GM12864 (cell line): ENCODE results near the gene DHRS1.

Experiments used
- DNase-seq: peaks from one replicate; pipeline ENCODE4 v3.0.0-alpha.2; 2011; ENCODE audit warnings: low read depth
- H3K4me3 ChIP-seq: 2 replicates; pipeline ENCODE4 v1.5.1; 2011; ENCODE audit warnings: mild to moderate bottlenecking, low read depth, low read length, control low read depth
- CTCF ChIP-seq: IDR thresholded peaks from 2 replicates; pipeline ENCODE4 v1.5.1; 2011; ENCODE audit warnings: low read depth, mild to moderate bottlenecking, moderate library complexity, low read length, control low read depth, inconsistent platforms; ENCODE audit errors: missing control alignments

DHRS1 gene

GRCh38 chr14:24259282-24260025 lies 40.1 kb downstream of the DHRS1 start:
- H3K4me3 ChIP-seq, result no peak overlapping the region
- no peak for DNase-seq
- TF ChIP-seq CTCF, result no peak

GRCh38 chr14:24258548-24259265 lies 40.9 kb downstream of the DHRS1 start:
- no peak overlapping the region for H3K4me3 ChIP-seq
- no peak for DNase-seq
- no peak for TF ChIP-seq CTCF

DNA sequence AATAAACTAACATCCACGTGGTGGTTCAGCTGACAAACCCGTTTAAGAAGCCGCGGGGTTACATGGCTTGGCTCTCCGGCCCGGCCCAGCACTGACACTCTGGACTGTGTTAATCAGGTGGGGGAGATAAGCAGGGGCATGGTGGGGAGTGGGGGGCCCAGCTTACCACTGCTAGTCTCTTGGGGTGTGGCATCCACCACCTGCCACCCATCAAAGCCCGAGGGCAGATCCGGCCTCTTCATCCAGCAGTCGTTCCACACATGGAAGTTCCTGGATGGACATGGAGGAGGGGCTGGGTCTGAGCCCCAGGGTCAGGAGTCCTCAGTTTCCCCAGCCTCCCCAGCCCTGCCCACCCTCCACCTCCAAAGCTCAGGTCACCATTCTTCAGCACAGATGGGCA lies 41.5 kb downstream of the DHRS1 start:
- DNase-seq, result no peak
- no peak overlapping the region for H3K4me3 ChIP-seq
- no peak for TF ChIP-seq CTCF

GRCh38 chr14:24256960-24257359 lies 42.6 kb downstream of the DHRS1 start:
- no peak overlapping the region for H3K4me3 ChIP-seq
- no peak for TF ChIP-seq CTCF
- DNase-seq, result no peak

GRCh38 chr14:24255931-24256711 lies 43.5 kb downstream of the DHRS1 start:
- no peak for DNase-seq
- TF ChIP-seq CTCF, result no peak
- no peak overlapping the region for H3K4me3 ChIP-seq

GRCh38 chr14:24255438-24255837 lies 44.1 kb downstream of the DHRS1 start:
- no peak for TF ChIP-seq CTCF
- no peak overlapping the region for H3K4me3 ChIP-seq
- DNase-seq, result no peak
